ENCODE results near the gene NRP2.

NRP2 gene

DNA sequence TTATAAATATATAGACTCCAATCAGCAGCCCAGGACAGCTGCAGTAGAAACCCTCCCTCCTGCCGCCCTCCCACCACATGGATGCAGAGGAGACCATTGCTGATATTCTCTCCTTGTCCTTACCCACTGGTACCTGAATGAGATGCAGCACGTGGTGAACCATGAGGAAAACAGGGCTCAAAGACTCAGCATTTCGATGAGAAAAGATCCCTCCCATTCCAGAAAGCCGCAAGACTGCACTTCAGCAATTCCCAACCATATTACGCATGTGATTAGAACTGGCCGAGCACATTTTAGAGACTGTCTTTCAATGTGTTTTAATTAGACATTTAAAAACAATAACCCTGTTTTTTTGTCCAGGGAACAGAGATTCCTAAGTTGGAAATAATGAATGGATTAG, 125.5 kb downstream of the NRP2 start:
- DNase-seq (ENCODE audit: low read depth in 2 of 2), result no peak

GRCh38 chr2:205808486-205809121, 126.3 kb downstream of the NRP2 start:
- DNase-seq (ENCODE audit: low read depth in 2 of 2), result no peak

GRCh38 chr2:205811387-205811786, 129.1 kb downstream of the NRP2 start:
- no peak for DNase-seq (ENCODE audit: low read depth in 2 of 2)

GRCh38 chr2:205814039-205814364, 131.7 kb downstream of the NRP2 start:
- no peak for DNase-seq (ENCODE audit: low read depth in 2 of 2)

DNA sequence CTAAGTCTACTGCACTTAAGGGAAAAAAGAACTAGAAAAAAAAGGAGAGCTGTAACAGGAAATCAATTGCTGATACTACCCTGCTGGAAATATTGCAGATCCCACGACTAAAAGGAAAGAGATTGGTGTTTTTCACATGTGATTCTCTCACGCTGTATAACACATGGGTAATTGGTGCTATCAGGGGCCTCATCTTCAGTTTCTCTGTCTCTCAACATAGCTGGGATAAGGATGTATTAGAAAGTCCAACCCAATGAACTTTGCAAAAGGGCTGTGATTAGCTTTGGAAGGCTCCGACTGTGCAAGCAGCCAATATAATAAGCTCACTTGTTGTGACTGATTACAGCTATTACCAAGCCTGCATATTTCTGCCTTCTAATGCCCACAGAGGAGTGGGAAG, 133.4 kb downstream of the NRP2 start:
- no peak for DNase-seq (ENCODE audit: low read depth in 2 of 2)

DNA sequence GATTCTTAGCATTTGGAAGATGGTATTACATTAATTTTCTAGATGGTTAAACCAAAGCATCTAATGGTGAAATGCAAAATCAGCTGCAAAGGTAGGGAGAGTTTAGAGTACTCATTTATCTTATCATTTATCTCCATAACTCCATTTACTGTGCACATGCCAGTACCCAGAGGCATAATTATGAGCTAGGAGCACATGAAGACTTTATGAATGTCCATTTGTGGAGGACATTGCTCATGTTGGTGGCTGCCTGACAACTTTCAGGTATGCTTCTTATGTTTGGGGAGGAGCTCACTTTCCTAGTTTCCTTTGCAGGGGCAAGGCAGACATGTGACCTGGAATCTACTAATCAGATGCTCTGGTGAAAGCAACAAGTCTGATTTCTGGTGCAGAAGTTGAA, 134.0 kb downstream of the NRP2 start:
- DNase-seq (ENCODE audit: low read depth in 2 of 2), result no peak

DNA sequence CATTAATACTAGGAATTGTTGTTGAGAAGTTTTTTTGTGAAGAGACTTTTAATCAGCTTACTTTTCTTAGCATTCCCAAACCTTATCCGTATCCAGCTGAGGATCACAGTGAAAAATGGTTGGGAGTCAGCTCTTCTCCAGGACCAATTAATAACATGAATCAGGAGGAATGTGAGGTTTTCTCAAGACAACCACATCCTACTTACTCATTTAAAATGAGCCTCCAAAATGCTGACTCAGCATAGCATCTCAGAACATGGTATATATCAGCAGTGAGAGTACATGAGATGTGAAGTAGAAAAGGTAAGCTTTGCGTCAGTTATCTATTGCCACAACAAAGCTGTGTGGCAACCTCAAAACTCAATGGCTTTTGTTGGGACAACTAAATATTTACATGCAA, 140.3 kb downstream of the NRP2 start:
- no peak for DNase-seq (ENCODE audit: low read depth in 2 of 2)

GRCh38 chr2:205827809-205828365, 145.6 kb downstream of the NRP2 start:
- DNase-seq (ENCODE audit: low read depth in 2 of 2), result no peak

DNA sequence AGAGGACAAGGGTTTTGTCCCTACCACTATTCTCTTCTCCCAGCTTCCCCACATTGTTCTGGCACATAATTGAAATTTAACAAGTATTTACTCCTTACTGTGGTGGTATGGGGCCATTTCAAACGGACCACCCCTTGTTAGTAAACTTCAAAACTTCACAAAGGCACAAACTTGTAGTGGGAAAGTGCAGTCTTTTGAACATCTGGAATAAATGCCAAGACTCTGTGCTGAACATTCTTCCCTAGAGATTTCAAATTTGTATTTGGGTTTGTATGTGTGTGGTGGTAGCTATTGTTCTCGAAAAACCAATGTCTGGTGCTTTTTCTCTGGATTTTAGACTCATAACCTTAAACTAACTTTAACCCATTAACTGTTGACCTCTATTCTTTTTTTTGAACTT, 151.6 kb downstream of the NRP2 start:
- DNase-seq (ENCODE audit: low read depth in 2 of 2), result no peak

- no peak for DNase-seq (ENCODE audit: low read depth in 2 of 2)
Observed at GRCh38 chr2:205834796-205835195, 152.5 kb downstream of the NRP2 start.

GRCh38 chr2:205835251-205835791, 153.0 kb downstream of the NRP2 start:
- DNase-seq (ENCODE audit: low read depth in 2 of 2), result no peak

- no peak for DNase-seq (ENCODE audit: low read depth in 2 of 2)
Observed at GRCh38 chr2:205835923-205836322, 153.6 kb downstream of the NRP2 start.

DNA sequence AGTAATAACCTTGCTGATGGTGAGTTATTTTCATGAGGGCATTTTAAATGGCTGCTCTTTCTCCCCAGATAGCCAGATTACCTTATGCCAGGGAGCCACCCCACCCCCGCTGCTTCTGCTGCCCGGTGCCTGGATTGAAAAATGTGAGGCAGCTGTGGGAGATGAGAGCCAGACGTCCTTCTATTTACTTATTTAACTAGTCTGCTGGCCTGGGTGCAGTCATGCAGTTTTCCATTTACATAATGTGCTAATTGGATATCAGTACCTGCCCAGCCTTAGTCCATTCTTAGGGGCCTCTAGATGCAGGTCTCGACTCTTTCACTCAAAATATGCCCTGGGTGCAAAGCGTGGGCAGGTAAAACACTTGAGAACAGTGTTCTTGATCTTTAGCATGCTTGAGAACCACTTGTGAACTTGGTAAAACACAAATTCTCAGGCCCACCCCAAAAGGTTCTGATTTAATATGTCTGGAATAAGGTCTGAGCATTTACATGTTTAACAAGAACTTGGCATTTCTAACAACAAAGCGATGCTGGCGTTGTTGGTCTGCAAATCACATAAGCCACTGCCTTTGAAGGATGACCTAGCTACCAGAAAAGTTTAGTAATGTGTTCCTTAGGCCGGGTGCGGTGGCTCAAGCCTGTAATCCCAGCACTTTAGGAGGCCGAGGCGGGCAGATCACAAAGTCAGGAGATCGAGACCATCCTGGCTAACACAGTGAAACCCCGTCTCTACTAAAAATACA, 154.3 kb downstream of the NRP2 start:
- no peak for DNase-seq (ENCODE audit: low read depth in 2 of 2)

DNA sequence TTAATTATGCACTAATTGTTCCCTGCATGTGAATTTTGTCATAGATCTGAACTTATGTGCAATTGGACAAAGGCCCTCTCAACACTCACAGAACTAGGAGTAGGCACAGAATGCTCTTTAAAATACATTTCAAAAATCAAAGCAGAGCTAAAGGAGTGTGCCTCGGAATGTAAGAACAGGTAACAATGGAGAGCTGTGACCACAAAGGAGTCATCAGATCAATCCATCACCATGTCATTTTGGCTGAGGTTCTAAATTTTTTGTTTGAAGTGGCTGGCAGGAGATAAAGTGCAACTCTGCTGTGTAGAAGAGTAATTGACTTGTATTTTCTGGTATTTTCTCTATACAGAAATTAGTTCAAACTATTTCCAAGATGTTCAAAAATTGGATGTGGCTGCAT, 155.4 kb downstream of the NRP2 start:
- no peak for DNase-seq (ENCODE audit: low read depth in 2 of 2)

- DNase-seq (ENCODE audit: low read depth in 2 of 2), result no peak
Observed at GRCh38 chr2:205845446-205845845, 163.1 kb downstream of the NRP2 start.

Measured in stimulated activated CD4-positive, alpha-beta T cell treated with anti-CD3 and anti-CD28 coated beads, Interleukin-15, amount 100 ng/mL, for 48 hours (primary cell).